ENCODE results near the gene SYT1.

DNA sequence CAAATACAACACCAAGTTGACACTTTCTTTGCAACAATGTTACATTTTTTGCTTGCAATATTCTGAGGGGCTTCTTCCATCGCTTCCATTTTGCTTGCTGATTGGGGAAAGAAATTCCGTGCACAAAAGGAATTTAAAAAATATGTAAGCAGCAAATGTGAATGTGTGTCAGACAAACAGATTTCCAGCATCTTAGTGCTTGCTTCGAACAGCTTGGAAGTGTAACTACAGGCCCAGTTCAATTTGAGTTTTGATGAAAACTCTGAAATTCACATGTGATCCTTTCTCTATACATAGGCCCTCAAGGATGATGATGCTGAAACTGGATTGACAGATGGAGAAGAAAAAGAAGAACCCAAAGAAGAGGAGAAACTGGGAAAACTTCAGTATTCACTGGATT is 427.1 kb downstream of the SYT1 start:
- TF ChIP-seq POLR2A (IDR thresholded peaks at IDR 0.05; ENCODE audit: low read depth): no peak
- TF ChIP-seq, protein P1, sequence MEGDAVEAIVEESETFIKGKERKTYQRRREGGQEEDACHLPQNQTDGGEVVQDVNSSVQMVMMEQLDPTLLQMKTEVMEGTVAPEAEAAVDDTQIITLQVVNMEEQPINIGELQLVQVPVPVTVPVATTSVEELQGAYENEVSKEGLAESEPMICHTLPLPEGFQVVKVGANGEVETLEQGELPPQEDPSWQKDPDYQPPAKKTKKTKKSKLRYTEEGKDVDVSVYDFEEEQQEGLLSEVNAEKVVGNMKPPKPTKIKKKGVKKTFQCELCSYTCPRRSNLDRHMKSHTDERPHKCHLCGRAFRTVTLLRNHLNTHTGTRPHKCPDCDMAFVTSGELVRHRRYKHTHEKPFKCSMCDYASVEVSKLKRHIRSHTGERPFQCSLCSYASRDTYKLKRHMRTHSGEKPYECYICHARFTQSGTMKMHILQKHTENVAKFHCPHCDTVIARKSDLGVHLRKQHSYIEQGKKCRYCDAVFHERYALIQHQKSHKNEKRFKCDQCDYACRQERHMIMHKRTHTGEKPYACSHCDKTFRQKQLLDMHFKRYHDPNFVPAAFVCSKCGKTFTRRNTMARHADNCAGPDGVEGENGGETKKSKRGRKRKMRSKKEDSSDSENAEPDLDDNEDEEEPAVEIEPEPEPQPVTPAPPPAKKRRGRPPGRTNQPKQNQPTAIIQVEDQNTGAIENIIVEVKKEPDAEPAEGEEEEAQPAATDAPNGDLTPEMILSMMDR (IDR thresholded peaks at IDR 0.05): no peak
